Measurements from ENCODE around the gene LRRC4.

LRRC4 gene

GRCh38 chr7:127995156-127995880 is 35.9 kb downstream of the LRRC4 start:
- no peak for TF ChIP-seq CTCF (IDR thresholded peaks at IDR 0.05; ENCODE audit: low read depth, low read length)
- no peak overlapping the region for H3K4me3 ChIP-seq (ENCODE audit: low read depth, low read length)

- TF ChIP-seq CTCF (IDR thresholded peaks at IDR 0.05; ENCODE audit: low read depth, low read length): no peak
- no peak overlapping the region for H3K4me3 ChIP-seq (ENCODE audit: low read depth, low read length)
Measured at GRCh38 chr7:127993987-127994386, 37.2 kb downstream of the LRRC4 start.

- no peak for TF ChIP-seq CTCF (IDR thresholded peaks at IDR 0.05; ENCODE audit: low read depth, low read length)
- H3K4me3 ChIP-seq (ENCODE audit: low read depth, low read length): no peak overlapping the region
Measured at GRCh38 chr7:127993317-127993716, 37.9 kb downstream of the LRRC4 start.

- H3K4me3 ChIP-seq (ENCODE audit: low read depth, low read length): no peak overlapping the region
- no peak for TF ChIP-seq CTCF (IDR thresholded peaks at IDR 0.05; ENCODE audit: low read depth, low read length)
Measured at GRCh38 chr7:127988751-127989150, 42.5 kb downstream of the LRRC4 start.

GRCh38 chr7:127986581-127987521 is 44.4 kb downstream of the LRRC4 start:
- no peak overlapping the region for H3K4me3 ChIP-seq (ENCODE audit: low read depth, low read length)
- no peak for TF ChIP-seq CTCF (IDR thresholded peaks at IDR 0.05; ENCODE audit: low read depth, low read length)

GRCh38 chr7:127983804-127984332 is 47.4 kb downstream of the LRRC4 start:
- no peak overlapping the region for H3K4me3 ChIP-seq (ENCODE audit: low read depth, low read length)
- TF ChIP-seq CTCF (IDR thresholded peaks at IDR 0.05; ENCODE audit: low read depth, low read length): no peak

GRCh38 chr7:127981965-127982364 is 49.3 kb downstream of the LRRC4 start:
- no peak for TF ChIP-seq CTCF (IDR thresholded peaks at IDR 0.05; ENCODE audit: low read depth, low read length)
- H3K4me3 ChIP-seq (ENCODE audit: low read depth, low read length): no peak overlapping the region
